ENCODE data around the gene CSTPP1.

Gene CSTPP1

DNA sequence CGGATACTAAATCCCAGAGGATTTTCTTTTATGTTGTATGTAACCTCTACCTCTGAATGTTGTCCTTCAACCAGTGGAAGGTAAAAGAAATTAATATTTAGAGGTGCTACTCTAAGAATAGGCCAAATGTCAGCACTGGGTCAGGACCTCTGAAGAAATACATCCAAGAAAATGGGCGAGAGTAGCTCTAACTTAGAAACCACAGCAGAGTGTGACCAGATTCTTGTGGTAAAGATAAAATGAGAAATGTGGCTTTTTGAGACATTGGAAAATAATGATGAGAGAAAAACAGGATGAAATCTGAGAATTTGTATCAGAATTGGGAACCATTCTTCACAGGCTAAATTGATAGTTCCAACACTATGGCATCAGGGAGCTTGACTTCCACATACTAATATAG, 63.5 kb downstream of the CSTPP1 start:
- Histone ChIP-seq H3K4me3 (ENCODE audit: low read depth in 1 of 2, low read length in 2 of 2) (no peak overlapping the region), H3K4me1 (ENCODE audit: insufficient read depth, low read length) (peaks cover 33% of the 10 kb centered on the region), H3K27me3 (ENCODE audit: control insufficient read depth in 1 of 2, insufficient read depth in 2 of 2, low read length in 2 of 2) (no peaks in the 10 kb centered on the region), H3K27ac (ENCODE audit: low read depth, low read length) (no peak overlapping the region), H3K9me3 (ENCODE audit: low read length) (no peaks in the 10 kb centered on the region), H3K9ac (ENCODE audit: low read length) (no peak overlapping the region), H3K36me3 (ENCODE audit: insufficient read depth, low read length) (no peaks in the 10 kb centered on the region)

DNA sequence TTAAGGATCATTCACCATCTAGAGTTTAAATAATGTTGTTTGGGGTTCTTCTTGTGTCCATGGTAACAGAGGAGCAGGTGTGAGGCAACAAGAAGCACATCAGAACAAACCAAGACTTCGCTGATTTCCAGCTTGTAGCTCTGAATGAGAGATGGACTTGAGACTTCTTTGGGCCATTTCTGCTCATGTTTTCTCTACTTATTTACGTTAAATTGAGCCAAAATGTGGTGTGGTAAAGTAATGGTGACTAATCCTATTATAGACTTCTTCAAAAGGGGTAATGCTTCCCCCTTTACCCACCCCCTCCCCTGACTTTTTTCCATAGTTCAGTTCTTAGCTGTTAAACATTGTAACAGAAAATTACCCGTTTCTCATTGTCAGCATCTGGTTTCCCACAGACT, 65.2 kb downstream of the CSTPP1 start:
- Histone ChIP-seq H3K4me1 (ENCODE audit: insufficient read depth, low read length) (peaks cover 38% of the 10 kb centered on the region), H3K9me3 (ENCODE audit: low read length) (no peaks in the 10 kb centered on the region), H3K9ac (ENCODE audit: low read length) (no peak overlapping the region), H3K36me3 (ENCODE audit: insufficient read depth, low read length) (no peaks in the 10 kb centered on the region), H3K27me3 (ENCODE audit: control insufficient read depth in 1 of 2, insufficient read depth in 2 of 2, low read length in 2 of 2) (no peaks in the 10 kb centered on the region), H3K4me3 (ENCODE audit: low read depth in 1 of 2, low read length in 2 of 2) (no peak overlapping the region), H3K27ac (ENCODE audit: low read depth, low read length) (no peak overlapping the region)

DNA sequence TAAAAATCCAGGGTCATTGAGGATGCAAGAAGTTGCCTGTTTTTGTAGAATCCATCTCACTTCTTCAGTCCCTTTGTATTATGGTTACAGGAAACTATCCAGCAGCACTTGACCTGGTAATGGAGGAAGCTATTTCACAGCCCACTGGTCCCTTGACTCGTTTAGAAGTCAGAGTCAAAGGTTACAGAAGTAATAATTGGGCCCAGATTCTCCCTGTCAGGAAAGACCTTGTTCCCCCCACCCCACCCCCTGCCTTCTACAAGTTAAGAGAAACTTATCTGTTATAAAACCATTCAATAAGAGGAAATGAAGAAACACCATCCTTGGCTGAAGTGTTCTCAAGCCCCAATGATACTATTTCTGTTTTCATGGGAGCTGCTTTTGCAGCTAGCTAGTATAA, 65.8 kb downstream of the CSTPP1 start:
- no peak overlapping the region for H3K27ac ChIP-seq (ENCODE audit: low read depth, low read length)
- peaks cover 38% of the 10 kb centered on the region for H3K4me1 ChIP-seq (ENCODE audit: insufficient read depth, low read length)
- H3K4me3 ChIP-seq (ENCODE audit: low read depth in 1 of 2, low read length in 2 of 2), result no peak overlapping the region
- no peaks in the 10 kb centered on the region for H3K36me3 ChIP-seq (ENCODE audit: insufficient read depth, low read length)
- no peaks in the 10 kb centered on the region for H3K27me3 ChIP-seq (ENCODE audit: control insufficient read depth in 1 of 2, insufficient read depth in 2 of 2, low read length in 2 of 2)
- no peak overlapping the region for H3K9ac ChIP-seq (ENCODE audit: low read length)
- H3K9me3 ChIP-seq (ENCODE audit: low read length), result no peaks in the 10 kb centered on the region

DNA sequence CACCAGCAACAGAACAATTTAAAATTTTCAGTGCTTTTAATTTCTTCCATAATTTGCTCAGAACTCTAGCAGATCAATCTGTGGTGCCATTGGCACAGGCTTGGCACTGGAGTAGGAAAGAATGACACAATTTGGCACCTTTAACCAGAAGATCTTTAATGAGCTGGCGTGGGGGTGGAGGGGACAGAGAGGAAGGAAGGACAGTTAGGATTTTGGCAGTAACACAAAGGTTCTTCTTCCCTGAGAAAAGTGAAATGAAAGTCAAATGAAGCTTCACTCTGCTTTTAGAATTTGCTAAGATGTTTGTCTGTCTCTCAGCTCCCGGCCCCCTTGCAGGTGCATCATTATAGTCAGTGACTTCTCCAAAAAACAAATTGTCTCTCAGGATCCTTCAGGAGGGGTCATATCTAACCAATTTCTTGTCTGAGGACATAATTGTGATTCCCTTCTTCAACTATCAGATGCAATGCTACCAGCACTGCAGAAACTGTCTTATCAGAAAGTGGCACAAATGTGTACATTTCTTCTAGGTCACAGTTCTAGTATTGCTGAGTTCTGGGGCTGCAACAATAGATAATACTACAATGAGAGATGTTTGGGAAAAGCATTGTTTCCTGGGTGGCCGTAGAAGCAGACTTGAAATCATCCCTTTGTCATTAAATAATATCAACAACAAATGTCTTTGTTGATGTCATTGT, 66.8 kb downstream of the CSTPP1 start:
- no peaks in the 10 kb centered on the region for H3K9me3 ChIP-seq (ENCODE audit: low read length)
- no peak overlapping the region for H3K4me3 ChIP-seq (ENCODE audit: low read depth in 1 of 2, low read length in 2 of 2)
- H3K4me1 ChIP-seq (ENCODE audit: insufficient read depth, low read length), result peaks cover 38% of the 10 kb centered on the region
- H3K36me3 ChIP-seq (ENCODE audit: insufficient read depth, low read length), result no peaks in the 10 kb centered on the region
- H3K9ac ChIP-seq (ENCODE audit: low read length), result no peak overlapping the region
- peak overlapping the region; percentile 28 for H3K27ac ChIP-seq (ENCODE audit: low read depth, low read length)
- H3K27me3 ChIP-seq (ENCODE audit: control insufficient read depth in 1 of 2, insufficient read depth in 2 of 2, low read length in 2 of 2), result no peaks in the 10 kb centered on the region

DNA sequence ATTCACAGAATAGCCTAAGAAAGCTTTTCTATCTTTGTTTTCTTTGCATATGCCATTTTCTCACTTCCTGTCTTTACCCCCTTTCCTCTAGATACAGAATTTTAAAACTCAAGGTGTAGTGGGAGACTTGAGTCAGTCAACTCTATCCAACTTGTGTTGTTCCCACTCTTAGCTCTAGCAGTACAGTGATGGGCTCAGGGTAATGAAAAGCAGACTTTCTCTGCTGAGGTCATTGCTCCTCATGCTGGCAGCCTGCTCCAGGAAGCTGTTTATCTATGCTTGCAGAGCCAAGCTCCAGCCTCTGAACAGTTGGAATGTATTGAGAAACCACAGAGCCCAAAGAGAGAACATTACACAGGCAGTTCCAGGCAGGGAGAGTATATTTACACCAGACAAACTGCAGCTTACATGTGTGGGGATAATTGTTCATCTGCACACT, 68.1 kb downstream of the CSTPP1 start:
- Histone ChIP-seq H3K4me3 (ENCODE audit: low read depth in 1 of 2, low read length in 2 of 2) (no peak overlapping the region), H3K9ac (ENCODE audit: low read length) (no peak overlapping the region), H3K27ac (ENCODE audit: low read depth, low read length) (peak overlapping the region; percentile 84)

DNA sequence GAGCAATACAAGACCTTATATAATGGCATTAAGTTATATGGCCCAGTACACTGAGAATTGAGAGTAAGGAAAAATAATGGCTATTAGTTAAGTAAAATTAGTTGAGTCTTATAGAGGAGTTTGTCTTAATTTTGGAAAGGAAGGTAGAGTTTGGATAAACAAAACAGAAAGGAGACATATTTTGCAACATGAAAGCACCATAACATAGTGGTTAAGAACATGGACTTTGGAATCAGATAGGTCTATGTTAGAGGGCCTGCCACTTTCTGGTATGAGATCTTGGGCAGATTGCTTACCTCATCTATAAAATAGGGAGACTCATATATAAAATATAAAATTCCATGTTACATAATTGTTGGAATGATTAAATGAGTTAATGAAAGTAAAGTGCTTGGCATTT, 68.9 kb downstream of the CSTPP1 start:
- Histone ChIP-seq H3K9me3 (ENCODE audit: low read length) (no peaks in the 10 kb centered on the region), H3K27me3 (ENCODE audit: control insufficient read depth in 1 of 2, insufficient read depth in 2 of 2, low read length in 2 of 2) (no peaks in the 10 kb centered on the region), H3K9ac (ENCODE audit: low read length) (no peak overlapping the region), H3K27ac (ENCODE audit: low read depth, low read length) (peak overlapping the region; percentile 84), H3K4me3 (ENCODE audit: low read depth in 1 of 2, low read length in 2 of 2) (no peak overlapping the region), H3K36me3 (ENCODE audit: insufficient read depth, low read length) (no peaks in the 10 kb centered on the region), H3K4me1 (ENCODE audit: insufficient read depth, low read length) (peaks cover 44% of the 10 kb centered on the region)

More for the DNA sequence above, 68.1 kb downstream of the CSTPP1 start:
- H3K36me3 ChIP-seq (ENCODE audit: insufficient read depth, low read length), result no peaks in the 10 kb centered on the region
- H3K9me3 ChIP-seq (ENCODE audit: low read length), result no peaks in the 10 kb centered on the region
- no peaks in the 10 kb centered on the region for H3K27me3 ChIP-seq (ENCODE audit: control insufficient read depth in 1 of 2, insufficient read depth in 2 of 2, low read length in 2 of 2)
- H3K4me1 ChIP-seq (ENCODE audit: insufficient read depth, low read length), result peaks cover 38% of the 10 kb centered on the region

DNA sequence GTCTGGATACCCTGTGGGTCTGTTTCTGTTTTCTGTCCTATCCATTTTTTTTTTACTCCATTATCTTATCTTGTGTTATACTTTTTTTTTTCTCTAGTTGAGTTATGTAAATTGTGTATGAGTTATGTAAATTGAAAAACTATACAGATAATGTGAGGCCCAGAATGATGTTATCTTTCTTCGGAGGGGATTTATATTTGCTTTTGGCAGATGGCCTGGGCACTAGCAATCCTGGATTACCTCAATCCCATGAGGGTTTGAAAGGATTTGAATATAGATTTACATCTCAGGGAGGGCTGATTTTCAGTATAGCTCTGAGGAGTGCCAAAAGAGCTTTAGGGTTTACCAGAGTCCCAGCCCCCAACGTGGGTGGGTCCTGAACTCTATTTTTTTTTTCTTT, 71.0 kb downstream of the CSTPP1 start:
- H3K36me3 ChIP-seq (ENCODE audit: insufficient read depth, low read length), result no peaks in the 10 kb centered on the region
- H3K27me3 ChIP-seq (ENCODE audit: control insufficient read depth in 1 of 2, insufficient read depth in 2 of 2, low read length in 2 of 2), result no peaks in the 10 kb centered on the region
- no peak overlapping the region for H3K4me3 ChIP-seq (ENCODE audit: low read depth in 1 of 2, low read length in 2 of 2)
- H3K9me3 ChIP-seq (ENCODE audit: low read length), result no peaks in the 10 kb centered on the region
- H3K9ac ChIP-seq (ENCODE audit: low read length), result no peak overlapping the region
- peaks cover 39% of the 10 kb centered on the region for H3K4me1 ChIP-seq (ENCODE audit: insufficient read depth, low read length)
- H3K27ac ChIP-seq (ENCODE audit: low read depth, low read length), result no peak overlapping the region

DNA sequence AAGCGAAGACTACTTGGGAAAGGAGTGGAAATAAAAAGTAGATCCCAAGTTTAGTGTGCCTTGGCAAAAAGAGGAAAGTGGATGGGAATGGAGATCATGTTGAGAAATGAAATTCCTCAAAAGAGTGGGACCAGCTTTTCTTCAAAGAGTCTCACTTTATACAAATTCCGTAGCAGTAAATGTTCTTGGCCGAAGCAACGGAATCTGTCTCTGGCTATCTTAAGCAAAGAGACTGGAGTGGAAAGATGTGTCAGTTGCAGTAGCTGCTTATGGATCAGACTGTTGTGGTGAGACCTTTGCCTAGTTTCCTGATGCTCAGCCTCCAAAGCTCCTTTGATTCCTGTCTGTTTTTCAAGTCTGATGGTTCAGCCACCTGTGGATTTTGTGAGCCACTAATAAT, 73.6 kb downstream of the CSTPP1 start:
- no peak overlapping the region for H3K4me3 ChIP-seq (ENCODE audit: low read depth in 1 of 2, low read length in 2 of 2)
- peak overlapping the region; percentile 21 for H3K27ac ChIP-seq (ENCODE audit: low read depth, low read length)
- H3K36me3 ChIP-seq (ENCODE audit: insufficient read depth, low read length), result no peaks in the 10 kb centered on the region

DNA sequence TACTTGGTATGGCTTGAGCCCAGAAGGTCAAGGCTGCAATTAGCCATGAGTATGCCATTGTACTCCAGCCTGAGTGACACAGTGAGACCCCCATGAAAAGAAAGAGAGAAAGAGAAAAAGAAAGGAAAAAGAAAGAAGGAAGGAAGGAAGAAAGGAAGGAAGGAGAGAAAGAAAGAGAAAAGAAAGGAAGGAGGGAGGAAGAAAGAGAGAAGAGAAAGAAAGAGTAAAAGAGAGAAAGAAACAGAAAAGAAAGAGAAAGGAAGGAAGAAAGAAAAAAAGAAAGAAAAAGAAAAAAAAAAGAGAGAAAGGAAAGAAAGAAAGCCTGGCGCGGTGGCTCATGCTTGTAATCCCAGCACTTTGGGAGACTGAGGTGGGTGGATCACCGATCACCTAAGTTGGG, 77.5 kb downstream of the CSTPP1 start:
- Histone ChIP-seq H3K9ac (ENCODE audit: low read length) (no peak overlapping the region), H3K27me3 (ENCODE audit: control insufficient read depth in 1 of 2, insufficient read depth in 2 of 2, low read length in 2 of 2) (no peaks in the 10 kb centered on the region), H3K27ac (ENCODE audit: low read depth, low read length) (no peak overlapping the region), H3K36me3 (ENCODE audit: insufficient read depth, low read length) (no peaks in the 10 kb centered on the region), H3K9me3 (ENCODE audit: low read length) (no peaks in the 10 kb centered on the region), H3K4me1 (ENCODE audit: insufficient read depth, low read length) (peaks cover 11% of the 10 kb centered on the region), H3K4me3 (ENCODE audit: low read depth in 1 of 2, low read length in 2 of 2) (no peak overlapping the region)

More for the DNA sequence above, 73.6 kb downstream of the CSTPP1 start:
- peaks cover 14% of the 10 kb centered on the region for H3K4me1 ChIP-seq (ENCODE audit: insufficient read depth, low read length)
- no peaks in the 10 kb centered on the region for H3K27me3 ChIP-seq (ENCODE audit: control insufficient read depth in 1 of 2, insufficient read depth in 2 of 2, low read length in 2 of 2)
- H3K9me3 ChIP-seq (ENCODE audit: low read length), result no peaks in the 10 kb centered on the region
- no peak overlapping the region for H3K9ac ChIP-seq (ENCODE audit: low read length)

DNA sequence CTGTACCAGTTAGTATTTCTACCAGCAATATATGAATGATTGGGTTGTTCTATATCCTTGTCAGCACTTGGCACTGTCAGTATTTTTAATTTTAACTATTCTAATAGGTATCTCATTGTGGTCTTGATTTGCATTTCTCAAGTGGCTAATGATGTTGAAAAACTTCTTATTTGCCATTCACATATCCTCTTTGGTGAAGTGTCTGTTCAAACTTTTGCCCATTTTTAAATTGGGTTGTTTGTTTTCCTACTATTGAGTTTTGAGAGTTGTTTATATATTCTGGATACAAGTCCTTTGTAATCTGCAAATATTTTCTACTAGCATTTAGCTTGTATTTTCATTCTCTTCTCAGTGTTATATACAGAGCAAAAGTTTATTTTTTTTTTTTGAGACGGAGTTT, 82.1 kb downstream of the CSTPP1 start:
- H3K27ac ChIP-seq (ENCODE audit: low read depth, low read length), result no peak overlapping the region
- no peaks in the 10 kb centered on the region for H3K4me1 ChIP-seq (ENCODE audit: insufficient read depth, low read length)
- H3K9ac ChIP-seq (ENCODE audit: low read length), result no peak overlapping the region
- no peak overlapping the region for H3K4me3 ChIP-seq (ENCODE audit: low read depth in 1 of 2, low read length in 2 of 2)
- H3K36me3 ChIP-seq (ENCODE audit: insufficient read depth, low read length), result no peaks in the 10 kb centered on the region
- no peaks in the 10 kb centered on the region for H3K9me3 ChIP-seq (ENCODE audit: low read length)
- no peaks in the 10 kb centered on the region for H3K27me3 ChIP-seq (ENCODE audit: control insufficient read depth in 1 of 2, insufficient read depth in 2 of 2, low read length in 2 of 2)

DNA sequence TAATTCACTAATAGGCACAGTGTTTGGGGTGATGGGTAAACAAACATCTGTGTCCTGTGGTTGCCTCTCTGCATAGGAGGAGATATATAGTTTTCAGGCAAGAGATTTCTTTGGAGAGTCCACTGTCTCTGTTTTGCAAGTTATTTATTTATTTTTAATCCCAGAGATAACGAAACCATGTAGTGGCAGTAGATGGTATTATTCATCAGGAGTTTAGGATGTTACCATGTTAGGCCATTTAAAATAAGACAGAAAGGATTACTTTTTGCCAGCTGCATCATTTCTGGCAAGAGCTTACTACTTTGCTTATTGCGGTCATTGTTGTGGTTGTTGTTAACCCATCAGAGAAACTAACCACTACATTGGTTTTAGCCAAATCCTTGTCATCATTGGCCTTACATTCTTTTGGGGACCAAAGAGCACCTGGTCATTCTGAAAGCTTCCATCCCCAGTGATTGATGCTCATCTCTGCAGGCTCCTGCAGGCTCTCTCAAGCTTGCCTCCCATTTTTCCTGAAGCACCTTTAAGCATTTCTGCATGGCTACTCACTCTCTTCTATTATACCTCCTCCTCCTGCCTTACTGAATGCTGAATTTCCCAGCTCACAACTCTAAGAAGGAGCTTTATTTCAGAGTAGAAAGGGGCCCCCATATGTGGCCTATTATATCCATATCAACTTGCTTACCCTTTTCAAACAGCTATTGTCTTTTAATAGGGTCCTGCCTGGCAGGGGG, 84.4 kb downstream of the CSTPP1 start:
- no peak overlapping the region for H3K4me3 ChIP-seq (ENCODE audit: low read depth in 1 of 2, low read length in 2 of 2)
- no peaks in the 10 kb centered on the region for H3K27me3 ChIP-seq (ENCODE audit: control insufficient read depth in 1 of 2, insufficient read depth in 2 of 2, low read length in 2 of 2)
- no peaks in the 10 kb centered on the region for H3K9me3 ChIP-seq (ENCODE audit: low read length)
- no peak overlapping the region for H3K27ac ChIP-seq (ENCODE audit: low read depth, low read length)
- no peaks in the 10 kb centered on the region for H3K36me3 ChIP-seq (ENCODE audit: insufficient read depth, low read length)
- no peaks in the 10 kb centered on the region for H3K4me1 ChIP-seq (ENCODE audit: insufficient read depth, low read length)
- no peak overlapping the region for H3K9ac ChIP-seq (ENCODE audit: low read length)

DNA sequence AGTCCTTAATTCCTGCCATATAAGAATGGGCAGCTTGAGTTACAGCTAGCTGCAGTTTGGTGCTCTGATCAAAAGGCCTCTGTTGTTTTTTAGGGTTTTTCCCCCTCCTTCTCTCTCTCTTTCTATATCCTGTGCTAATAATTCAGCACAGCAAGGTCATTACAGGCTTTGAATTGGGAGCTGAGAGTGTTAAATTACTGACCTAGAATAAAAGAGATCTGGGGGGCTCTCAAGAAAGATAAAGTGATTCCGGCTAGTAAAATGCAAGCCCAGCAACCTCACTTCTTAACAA, 84.9 kb downstream of the CSTPP1 start:
- no peaks in the 10 kb centered on the region for H3K9me3 ChIP-seq (ENCODE audit: low read length)
- H3K27ac ChIP-seq (ENCODE audit: low read depth, low read length), result no peak overlapping the region
- H3K4me1 ChIP-seq (ENCODE audit: insufficient read depth, low read length), result no peaks in the 10 kb centered on the region
- no peaks in the 10 kb centered on the region for H3K27me3 ChIP-seq (ENCODE audit: control insufficient read depth in 1 of 2, insufficient read depth in 2 of 2, low read length in 2 of 2)
- no peaks in the 10 kb centered on the region for H3K36me3 ChIP-seq (ENCODE audit: insufficient read depth, low read length)
- no peak overlapping the region for H3K9ac ChIP-seq (ENCODE audit: low read length)
- no peak overlapping the region for H3K4me3 ChIP-seq (ENCODE audit: low read depth in 1 of 2, low read length in 2 of 2)
